DND-41 (cell line): ENCODE data around the gene TMX2.

Source experiments
- EZH2 ChIP-seq: IDR thresholded peaks from 3 replicates; pipeline ENCODE4 v1.6.1; 2012; ENCODE audit warnings: borderline replicate concordance, low read depth, mild to moderate bottlenecking, moderate library complexity, low read length, inconsistent platforms; ENCODE audit not compliant: severe bottlenecking
- TF ChIP-seq, protein P1 (sequence below): IDR thresholded peaks from 2 replicates; pipeline ENCODE4 v1.5.1; 2012; ENCODE audit warnings: borderline replicate concordance, low read length, moderate library complexity, mild to moderate bottlenecking; ENCODE audit not compliant: poor library complexity, severe bottlenecking; ENCODE audit errors: extremely low read depth

DNA sequence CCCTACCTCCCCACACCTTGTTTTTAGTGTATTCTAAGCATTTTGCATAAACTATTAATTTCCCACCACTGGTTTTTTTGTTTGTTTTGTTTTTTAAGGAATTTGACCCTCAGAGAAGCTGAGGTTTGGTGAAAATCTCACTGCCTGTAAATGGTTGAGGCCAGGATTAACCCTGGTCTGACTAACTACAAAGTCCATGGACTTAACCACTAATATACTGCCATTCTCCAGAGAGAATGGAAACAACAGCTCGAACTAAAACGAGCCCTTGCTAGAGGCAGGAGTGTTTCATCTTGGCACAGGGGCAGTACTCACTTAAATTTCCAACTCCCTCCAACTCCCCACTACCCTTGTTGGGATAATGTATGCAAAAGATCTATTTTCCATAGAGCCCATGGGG lies 52.2 kb downstream of the TMX2 start:
- TF ChIP-seq, protein P1, sequence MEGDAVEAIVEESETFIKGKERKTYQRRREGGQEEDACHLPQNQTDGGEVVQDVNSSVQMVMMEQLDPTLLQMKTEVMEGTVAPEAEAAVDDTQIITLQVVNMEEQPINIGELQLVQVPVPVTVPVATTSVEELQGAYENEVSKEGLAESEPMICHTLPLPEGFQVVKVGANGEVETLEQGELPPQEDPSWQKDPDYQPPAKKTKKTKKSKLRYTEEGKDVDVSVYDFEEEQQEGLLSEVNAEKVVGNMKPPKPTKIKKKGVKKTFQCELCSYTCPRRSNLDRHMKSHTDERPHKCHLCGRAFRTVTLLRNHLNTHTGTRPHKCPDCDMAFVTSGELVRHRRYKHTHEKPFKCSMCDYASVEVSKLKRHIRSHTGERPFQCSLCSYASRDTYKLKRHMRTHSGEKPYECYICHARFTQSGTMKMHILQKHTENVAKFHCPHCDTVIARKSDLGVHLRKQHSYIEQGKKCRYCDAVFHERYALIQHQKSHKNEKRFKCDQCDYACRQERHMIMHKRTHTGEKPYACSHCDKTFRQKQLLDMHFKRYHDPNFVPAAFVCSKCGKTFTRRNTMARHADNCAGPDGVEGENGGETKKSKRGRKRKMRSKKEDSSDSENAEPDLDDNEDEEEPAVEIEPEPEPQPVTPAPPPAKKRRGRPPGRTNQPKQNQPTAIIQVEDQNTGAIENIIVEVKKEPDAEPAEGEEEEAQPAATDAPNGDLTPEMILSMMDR: no peak
- no peak for TF ChIP-seq EZH2
